ENCODE measurements around the gene C16orf78. TPM values are rescaled to one million over a fixed set of nuclear protein-coding genes. Genes with fewer than 3 reads are reported as not detected.

C16orf78 gene
- total and polyA plus RNA-seq, 2 donors (not counting 1 experiment from before 2014, with no cell fraction given): not detected

DNA sequence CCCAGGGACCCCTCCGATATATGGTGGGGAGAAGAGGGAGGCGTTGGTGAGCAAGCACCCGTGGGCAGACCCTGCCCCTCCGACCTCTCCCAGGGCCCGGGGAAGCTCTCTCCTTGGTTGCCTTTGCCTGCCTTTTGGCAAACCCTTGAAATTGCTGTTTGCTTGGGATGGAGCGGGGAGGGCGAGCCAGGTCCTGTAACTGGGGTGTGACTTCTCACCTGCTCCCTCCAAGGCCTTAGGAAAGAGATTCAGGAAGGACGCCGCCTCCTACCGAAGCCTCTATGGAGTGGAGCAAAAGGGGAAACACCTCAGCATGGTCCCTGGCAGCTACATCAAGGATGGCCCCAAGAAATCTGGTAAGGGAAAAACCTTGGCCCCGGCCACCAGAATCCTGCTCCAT, 4.6 kb downstream of the C16orf78 start:
- Histone ChIP-seq H3K27me3 (ENCODE audit: control insufficient read depth, insufficient read depth, low read length) (no peaks in the 10 kb centered on the region), H3K79me2 (ENCODE audit: control insufficient read depth, insufficient read depth, low read length) (no peaks in the 10 kb centered on the region), H3K9ac (ENCODE audit: insufficient read depth, low read length) (no peak overlapping the region), H3K4me1 (ENCODE audit: control insufficient read depth, extremely low read depth, insufficient read depth, low read length) (no peaks in the 10 kb centered on the region), H3K36me3 (ENCODE audit: control insufficient read depth, insufficient read depth, low read length) (no peaks in the 10 kb centered on the region), H3K27ac (ENCODE audit: insufficient read depth, low read length) (no peak overlapping the region), H2AFZ (ENCODE audit: low read length) (no peak overlapping the region), H3K4me3 (replicated peaks in 1 of 4; ENCODE audit: control extremely low read depth in 1 of 4, insufficient read depth in 1 of 4, low read depth in 3 of 4, low read length in 4 of 4) (no peak overlapping the region), H3K4me2 (ENCODE audit: extremely low read depth, insufficient read depth, low read length) (no peak overlapping the region), H4K20me1 (ENCODE audit: control insufficient read depth, extremely low read depth, insufficient read depth, low read length) (no peaks in the 10 kb centered on the region), H3K9me3 (ENCODE audit: control insufficient read depth, insufficient read depth, low read depth, low read length) (no peaks in the 10 kb centered on the region)
- DNase-seq (ENCODE audit: low read depth in 2 of 2): no peak
- TF ChIP-seq CTCF (conservative IDR thresholded peaks at IDR 0.05 in 1 of 2, IDR thresholded peaks at IDR 0.05 in 1 of 2; ENCODE audit: low read depth in 1 of 2, low read length in 2 of 2) (no peak), EZH2 (IDR thresholded peaks at IDR 0.05; ENCODE audit: low read length, missing control alignments) (no peak)

GRCh38 chr16:49378816-49379215, 5.2 kb downstream of the C16orf78 start:
- H3K9me3 ChIP-seq (ENCODE audit: control insufficient read depth, insufficient read depth, low read depth, low read length): no peaks in the 10 kb centered on the region
- no peak overlapping the region for H3K27ac ChIP-seq (ENCODE audit: insufficient read depth, low read length)
- H4K20me1 ChIP-seq (ENCODE audit: control insufficient read depth, extremely low read depth, insufficient read depth, low read length): no peaks in the 10 kb centered on the region
- H3K4me3 ChIP-seq (replicated peaks in 1 of 4; ENCODE audit: control extremely low read depth in 1 of 4, insufficient read depth in 1 of 4, low read depth in 3 of 4, low read length in 4 of 4): no peak overlapping the region
- no peaks in the 10 kb centered on the region for H3K27me3 ChIP-seq (ENCODE audit: control insufficient read depth, insufficient read depth, low read length)
- no peaks in the 10 kb centered on the region for H3K4me1 ChIP-seq (ENCODE audit: control insufficient read depth, extremely low read depth, insufficient read depth, low read length)
- no peak overlapping the region for H3K4me2 ChIP-seq (ENCODE audit: extremely low read depth, insufficient read depth, low read length)
- TF ChIP-seq CTCF (conservative IDR thresholded peaks at IDR 0.05 in 1 of 2, IDR thresholded peaks at IDR 0.05 in 1 of 2; ENCODE audit: low read depth in 1 of 2, low read length in 2 of 2): no peak
- no peak for TF ChIP-seq EZH2 (IDR thresholded peaks at IDR 0.05; ENCODE audit: low read length, missing control alignments)
- H3K79me2 ChIP-seq (ENCODE audit: control insufficient read depth, insufficient read depth, low read length): no peaks in the 10 kb centered on the region
- no peaks in the 10 kb centered on the region for H3K36me3 ChIP-seq (ENCODE audit: control insufficient read depth, insufficient read depth, low read length)
- H3K9ac ChIP-seq (ENCODE audit: insufficient read depth, low read length): no peak overlapping the region
- H2AFZ ChIP-seq (ENCODE audit: low read length): no peak overlapping the region
- no peak for DNase-seq (ENCODE audit: low read depth in 2 of 2)

DNA sequence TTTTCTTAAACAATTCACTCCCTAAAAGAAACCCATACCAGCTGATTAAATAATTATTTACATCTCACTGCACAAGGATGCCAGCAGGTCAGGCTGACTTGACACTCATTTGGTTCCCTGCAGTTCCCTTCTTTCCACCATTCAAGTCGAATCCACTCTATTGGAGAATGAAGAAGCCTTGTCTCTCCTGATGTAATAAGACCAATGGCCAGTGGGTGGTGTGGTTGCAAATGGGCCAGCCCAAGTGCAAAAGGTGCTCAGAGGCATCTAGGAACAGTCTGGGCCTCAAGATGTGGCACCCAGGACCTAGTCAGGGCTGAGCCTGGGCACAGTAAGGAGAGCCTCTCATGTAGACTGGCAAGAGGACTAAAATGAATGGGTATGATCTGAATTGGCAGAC, 9.3 kb downstream of the C16orf78 start:
- no peaks in the 10 kb centered on the region for H3K79me2 ChIP-seq (ENCODE audit: control insufficient read depth, insufficient read depth, low read length)
- H4K20me1 ChIP-seq (ENCODE audit: control insufficient read depth, extremely low read depth, insufficient read depth, low read length): no peaks in the 10 kb centered on the region
- no peaks in the 10 kb centered on the region for H3K27me3 ChIP-seq (ENCODE audit: control insufficient read depth, insufficient read depth, low read length)
- TF ChIP-seq CTCF (conservative IDR thresholded peaks at IDR 0.05 in 1 of 2, IDR thresholded peaks at IDR 0.05 in 1 of 2; ENCODE audit: low read depth in 1 of 2, low read length in 2 of 2): no peak
- TF ChIP-seq EZH2 (IDR thresholded peaks at IDR 0.05; ENCODE audit: low read length, missing control alignments): no peak
- no peaks in the 10 kb centered on the region for H3K4me1 ChIP-seq (ENCODE audit: control insufficient read depth, extremely low read depth, insufficient read depth, low read length)
- H3K36me3 ChIP-seq (ENCODE audit: control insufficient read depth, insufficient read depth, low read length): no peaks in the 10 kb centered on the region
- no peaks in the 10 kb centered on the region for H3K9me3 ChIP-seq (ENCODE audit: control insufficient read depth, insufficient read depth, low read depth, low read length)
- no peak overlapping the region for H3K4me3 ChIP-seq (replicated peaks in 1 of 4; ENCODE audit: control extremely low read depth in 1 of 4, insufficient read depth in 1 of 4, low read depth in 3 of 4, low read length in 4 of 4)
- no peak overlapping the region for H3K4me2 ChIP-seq (ENCODE audit: extremely low read depth, insufficient read depth, low read length)
- no peak overlapping the region for H2AFZ ChIP-seq (ENCODE audit: low read length)
- H3K27ac ChIP-seq (ENCODE audit: insufficient read depth, low read length): no peak overlapping the region
- DNase-seq (ENCODE audit: low read depth in 2 of 2): no peak
- H3K9ac ChIP-seq (ENCODE audit: insufficient read depth, low read length): no peak overlapping the region
